Prostate gland (tissue), 2 donors: ENCODE data around the gene ADGRB3. TPM values are rescaled to one million over a fixed set of nuclear protein-coding genes. Genes with fewer than 3 reads are reported as not detected.

ENCODE experiments used
- DNase-seq: peaks from one replicate; pipeline ENCODE4 v3.0.0-alpha.2; 2019; ENCODE audit warnings: low spot score
- H3K27ac ChIP-seq, 2 donors: fragments of 200-600 bp; sonication (generic); 2 replicates each; pipeline ENCODE4 v1.5.1; 2017 to 2019
- H3K27me3 ChIP-seq: fragments of 200-600 bp; sonication (generic); replicated peaks from 2 replicates; pipeline ENCODE4 v1.5.1; 2019; ENCODE audit not compliant: insufficient read depth
- H3K36me3 ChIP-seq, 2 donors: fragments of 200-600 bp; sonication (generic); 1 replicate in 1 of 2; 2 replicates in 1 of 2; pipeline versions ENCODE4 v1.5.1 to v1.8.1; 2017 to 2019
- H3K4me1 ChIP-seq: fragments of 200-600 bp; sonication (generic); replicated peaks from 2 replicates; pipeline ENCODE4 v1.5.1; 2019
- H3K4me3 ChIP-seq, 2 donors: fragments of 200-600 bp; sonication (generic); 2 replicates each; pipeline ENCODE4 v1.5.1; 2017 to 2019
- H3K9me3 ChIP-seq: fragments of 200-600 bp; sonication (generic); 2 replicates; pipeline ENCODE4 v1.5.1; 2017
- POLR2A ChIP-seq: fragments of 450-650 bp; IDR thresholded peaks from one replicate; pipeline ENCODE4 v1.6.1; 2016; ENCODE audit warnings: antibody characterized with exemption, mild to moderate bottlenecking
- POLR2AphosphoS5 ChIP-seq: sonication (generic); formaldehyde crosslinking; IDR thresholded peaks from one replicate; pipeline ENCODE4 v1.6.1; 2017; ENCODE audit warnings: antibody characterized with exemption
- WGBS: methylation state at CpG from one replicate; pipeline ENCODE4 v1.1.5; 2018; 5-methylcytosine and 5-hydroxymethylcytosine counted together
- intact Hi-C: fragments of 100-400 bp; cut with DNase I; formaldehyde crosslinking; loops from one replicate; pipeline ENCODE4 v1.14.2; 2022
- total RNA-seq, 2 donors: library from RNA; depleted of rRNA; stranded (reverse); fragments of >200 nt; gene quantifications; one replicate each; pipeline ENCODE4 v1.1.0, GENCODE V29; 2016
- TF ChIP-seq, protein P1 (sequence below), 4 experiments: fragments of 200-600 bp in 2 of 4; fragments of 450-650 bp in 2 of 4; sonication (generic) in 2 of 4; IDR thresholded peaks; 1 replicate in 3 of 4; 2 replicates in 1 of 4; pipeline ENCODE4 v1.5.1; 2016 to 2019; ENCODE audit warnings: antibody characterized with exemption in 4 of 4, mild to moderate bottlenecking in 2 of 4, moderate library complexity in 2 of 4

ADGRB3 gene
- total RNA-seq, 2 donors from 2014 or later = 0.59 to 3.1 TPM

GRCh38 chr6:68642081-68642480, 7.0 kb downstream of the ADGRB3 start:
- Histone ChIP-seq H3K9me3 (no peaks in the 10 kb centered on the region), H3K4me3 (no peak overlapping the region), H3K27ac (no peak overlapping the region), H3K4me1 (no peaks in the 10 kb centered on the region), H3K27me3 (no peaks in the 10 kb centered on the region), H3K36me3 (no peaks in the 10 kb centered on the region)
- intact Hi-C loops = no loop called here
- TF ChIP-seq POLR2A = no peak
- TF ChIP-seq POLR2AphosphoS5 = no peak
- TF ChIP-seq, protein P1, sequence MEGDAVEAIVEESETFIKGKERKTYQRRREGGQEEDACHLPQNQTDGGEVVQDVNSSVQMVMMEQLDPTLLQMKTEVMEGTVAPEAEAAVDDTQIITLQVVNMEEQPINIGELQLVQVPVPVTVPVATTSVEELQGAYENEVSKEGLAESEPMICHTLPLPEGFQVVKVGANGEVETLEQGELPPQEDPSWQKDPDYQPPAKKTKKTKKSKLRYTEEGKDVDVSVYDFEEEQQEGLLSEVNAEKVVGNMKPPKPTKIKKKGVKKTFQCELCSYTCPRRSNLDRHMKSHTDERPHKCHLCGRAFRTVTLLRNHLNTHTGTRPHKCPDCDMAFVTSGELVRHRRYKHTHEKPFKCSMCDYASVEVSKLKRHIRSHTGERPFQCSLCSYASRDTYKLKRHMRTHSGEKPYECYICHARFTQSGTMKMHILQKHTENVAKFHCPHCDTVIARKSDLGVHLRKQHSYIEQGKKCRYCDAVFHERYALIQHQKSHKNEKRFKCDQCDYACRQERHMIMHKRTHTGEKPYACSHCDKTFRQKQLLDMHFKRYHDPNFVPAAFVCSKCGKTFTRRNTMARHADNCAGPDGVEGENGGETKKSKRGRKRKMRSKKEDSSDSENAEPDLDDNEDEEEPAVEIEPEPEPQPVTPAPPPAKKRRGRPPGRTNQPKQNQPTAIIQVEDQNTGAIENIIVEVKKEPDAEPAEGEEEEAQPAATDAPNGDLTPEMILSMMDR (IDR thresholded peaks at IDR 0.05) = no peak
- DNase-seq = no peak

DNA sequence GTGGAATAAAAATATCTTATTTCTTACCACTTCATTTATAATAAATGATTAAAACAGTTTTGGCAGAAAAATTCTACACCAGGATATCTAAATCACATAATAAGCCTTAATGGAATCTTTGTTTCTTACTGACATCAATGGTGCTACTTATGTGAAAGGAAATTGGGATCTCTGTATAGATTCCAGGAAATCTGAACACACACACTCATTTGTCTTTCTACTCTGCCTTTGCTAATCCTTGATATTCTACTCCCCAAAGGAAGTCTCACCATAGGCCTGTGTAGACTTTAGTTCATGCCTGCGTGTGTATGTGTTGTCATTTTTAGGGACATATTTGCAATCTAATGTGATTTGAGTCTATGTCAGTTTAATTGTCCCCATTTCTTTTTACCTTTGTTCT, 7.9 kb downstream of the ADGRB3 start:
- H3K4me3 ChIP-seq = no peak overlapping the region
- H3K9me3 ChIP-seq = no peaks in the 10 kb centered on the region
- WGBS = 94% methylated on average over 1 of the region's 1 CpG
- DNase-seq = no peak
- H3K4me1 ChIP-seq = no peaks in the 10 kb centered on the region
- H3K36me3 ChIP-seq = no peaks in the 10 kb centered on the region
- intact Hi-C loops = no loop called here
- TF ChIP-seq POLR2AphosphoS5 (no peak), POLR2A (no peak)
- TF ChIP-seq, protein P1 (IDR thresholded peaks at IDR 0.05) = no peak
- H3K27me3 ChIP-seq = no peaks in the 10 kb centered on the region
- H3K27ac ChIP-seq = no peak overlapping the region

DNA sequence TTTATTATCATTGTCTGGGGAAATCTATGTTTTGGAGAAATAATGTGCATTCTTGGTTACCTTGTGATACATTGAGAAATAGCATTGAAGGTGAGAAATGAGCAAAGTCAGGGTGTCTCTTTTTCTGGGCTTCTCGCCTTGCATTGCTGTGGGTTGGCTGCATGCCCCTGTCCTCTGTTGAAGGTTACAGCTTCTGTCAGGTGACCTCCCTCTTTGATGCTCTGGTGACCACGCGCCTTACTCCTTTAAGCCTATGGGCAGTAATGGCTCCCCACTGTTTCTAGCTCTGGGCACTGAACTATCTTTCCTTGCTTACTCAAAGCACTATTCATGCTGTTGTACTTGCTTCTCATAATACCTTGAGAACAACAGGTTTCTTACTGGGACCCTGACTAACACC, 14.6 kb downstream of the ADGRB3 start:
- Histone ChIP-seq H3K9me3 (no peaks in the 10 kb centered on the region), H3K36me3 (no peaks in the 10 kb centered on the region), H3K27ac (no peak overlapping the region), H3K27me3 (no peaks in the 10 kb centered on the region), H3K4me3 (no peak overlapping the region), H3K4me1 (no peaks in the 10 kb centered on the region)
- WGBS = 73% methylated on average over 3 of the region's 3 CpGs
- TF ChIP-seq, protein P1 (IDR thresholded peaks at IDR 0.05) = no peak
- no peak for DNase-seq
- intact Hi-C loops = no loop called here

GRCh38 chr6:68650142-68650541, 15.1 kb downstream of the ADGRB3 start:
- Histone ChIP-seq H3K27me3 (no peaks in the 10 kb centered on the region), H3K36me3 (no peaks in the 10 kb centered on the region), H3K4me3 (no peak overlapping the region), H3K27ac (no peak overlapping the region), H3K4me1 (no peaks in the 10 kb centered on the region), H3K9me3 (no peaks in the 10 kb centered on the region)
- no peak for DNase-seq
- WGBS = 95% methylated on average over 4 of the region's 4 CpGs
- intact Hi-C loops = no loop called here
- TF ChIP-seq, protein P1 (IDR thresholded peaks at IDR 0.05) = no peak
- TF ChIP-seq POLR2A = no peak
- TF ChIP-seq POLR2AphosphoS5 = no peak

DNA sequence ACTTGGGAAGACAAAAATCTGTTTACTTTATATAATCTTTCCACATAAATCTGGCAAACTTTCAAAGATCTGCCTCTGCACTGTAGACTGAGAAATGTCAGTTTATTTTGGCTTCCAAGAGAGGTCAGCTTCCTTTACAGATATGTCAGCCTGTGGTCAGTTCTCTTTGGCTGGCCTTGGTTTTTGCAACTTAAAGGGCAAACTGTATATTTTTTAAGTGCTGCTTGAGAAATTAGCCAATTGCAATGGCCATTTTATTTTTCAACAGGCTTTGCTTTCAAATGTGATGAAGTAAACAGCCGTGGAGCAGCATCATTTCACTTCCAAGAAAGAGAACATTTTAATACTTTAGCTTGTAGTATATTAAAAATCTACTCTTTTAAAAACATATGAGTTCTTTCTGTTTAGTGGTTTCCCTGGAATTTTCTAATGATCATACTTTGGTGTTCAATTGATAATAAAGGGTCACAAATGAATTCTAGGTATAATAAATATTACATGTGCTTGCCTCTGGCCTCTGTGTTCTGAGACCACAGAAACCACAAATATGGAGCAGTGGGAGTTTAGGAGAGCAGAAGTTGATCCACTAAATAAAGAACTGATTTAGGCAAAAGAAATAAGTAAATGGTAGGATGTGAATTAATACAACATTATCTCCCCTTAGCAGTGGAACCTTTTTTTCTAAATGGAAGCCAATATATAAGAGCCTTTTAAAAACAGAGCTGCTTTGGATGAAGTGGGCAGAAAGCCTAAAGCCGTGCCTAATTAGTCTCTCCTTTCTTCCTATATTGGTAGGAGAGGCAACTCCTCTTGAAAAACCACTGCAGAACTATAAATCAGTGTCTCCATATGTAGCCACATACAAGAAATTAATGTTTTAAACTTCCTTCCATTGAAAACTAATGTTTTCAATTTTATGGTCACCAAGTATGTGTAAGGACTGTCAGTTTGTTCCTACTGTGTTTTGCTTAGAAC, 16.2 kb downstream of the ADGRB3 start:
- WGBS = 67% methylated on average over 2 of the region's 2 CpGs
- intact Hi-C loops = no loop called here

More for the DNA sequence above, 16.2 kb downstream of the ADGRB3 start:
- no peaks in the 10 kb centered on the region for H3K9me3 ChIP-seq
- no peak for DNase-seq
- no peak overlapping the region for H3K4me3 ChIP-seq
- H3K36me3 ChIP-seq = no peaks in the 10 kb centered on the region
- no peak for TF ChIP-seq POLR2AphosphoS5
- TF ChIP-seq, protein P1 (IDR thresholded peaks at IDR 0.05) = no peak
- no peak for TF ChIP-seq POLR2A
- no peaks in the 10 kb centered on the region for H3K4me1 ChIP-seq
- H3K27ac ChIP-seq = no peak overlapping the region
- H3K27me3 ChIP-seq = no peaks in the 10 kb centered on the region
